Activated naive CD4-positive, alpha-beta T cell treated with Interleukin-2 at 50 U/mL for 16 hours (primary cell): ENCODE results near the gene TCEAL6.
"Not testable (repeated sequence)": the region's sequence is repeated elsewhere in the genome, so short reads cannot be mapped to it uniquely, and the experiment has no call there.

Experiments used
- DNase-seq: peaks from one replicate; pipeline ENCODE4 v3.0.0-alpha.2; 2020

Gene TCEAL6

GRCh38 chrX:102142274-102142673 is at the start of gene TCEAL6:
Gene TCEAL6, minus strand, starts transcription at chrX:102142481.
- DNase-seq, result not testable (repeated sequence)

- no peak for DNase-seq
These were observed 43.9 kb upstream of the TCEAL6 start for GRCh38 chrX:102185967-102186720.

- peak; percentile 54 for DNase-seq
These were observed 13.5 kb upstream of the TCEAL6 start, which contains the start of gene BEX5 for GRCh38 chrX:102155806-102156179. Gene BEX5, minus strand, starts transcription at chrX:102155977. Its CDS starts 1,712 bp downstream, at chrX:102154265.

GRCh38 chrX:102154900-102155805 is 12.9 kb upstream of the TCEAL6 start:
- DNase-seq, result peak; percentile 37

- peak; percentile 6 for DNase-seq
These were observed 12.1 kb upstream of the TCEAL6 start for GRCh38 chrX:102154218-102154860.

GRCh38 chrX:102141631-102142030 is 650 bp downstream of the TCEAL6 start:
- not testable (repeated sequence) for DNase-seq

GRCh38 chrX:102140876-102141275 is 1.4 kb downstream of the TCEAL6 start:
- not testable (repeated sequence) for DNase-seq

- DNase-seq, result no peak
These were observed 4.2 kb downstream of the TCEAL6 start for GRCh38 chrX:102138064-102138463.

- no peak for DNase-seq
These were observed 12.8 kb downstream of the TCEAL6 start for GRCh38 chrX:102129473-102129872.

GRCh38 chrX:102126863-102127262 is 15.4 kb downstream of the TCEAL6 start:
- DNase-seq, result no peak

- not testable (repeated sequence) for DNase-seq
These were observed 16.0 kb downstream of the TCEAL6 start for GRCh38 chrX:102126080-102126818.

GRCh38 chrX:102125436-102125835 is 16.8 kb downstream of the TCEAL6 start, which contains the start of gene TCEAL2:
Gene TCEAL2, plus strand, starts transcription at chrX:102125679. Its CDS starts 1,152 bp downstream, at chrX:102126831.
- peak; percentile 2 for DNase-seq

- DNase-seq, result not testable (repeated sequence)
These were observed 17.3 kb downstream of the TCEAL6 start for GRCh38 chrX:102125014-102125413.

- DNase-seq, result no peak
These were observed 26.5 kb downstream of the TCEAL6 start for GRCh38 chrX:102115748-102116147.

- DNase-seq, result no peak
These were observed 28.9 kb downstream of the TCEAL6 start for GRCh38 chrX:102113367-102113766.
